ENCODE data around the gene VSNL1.

Gene VSNL1

DNA sequence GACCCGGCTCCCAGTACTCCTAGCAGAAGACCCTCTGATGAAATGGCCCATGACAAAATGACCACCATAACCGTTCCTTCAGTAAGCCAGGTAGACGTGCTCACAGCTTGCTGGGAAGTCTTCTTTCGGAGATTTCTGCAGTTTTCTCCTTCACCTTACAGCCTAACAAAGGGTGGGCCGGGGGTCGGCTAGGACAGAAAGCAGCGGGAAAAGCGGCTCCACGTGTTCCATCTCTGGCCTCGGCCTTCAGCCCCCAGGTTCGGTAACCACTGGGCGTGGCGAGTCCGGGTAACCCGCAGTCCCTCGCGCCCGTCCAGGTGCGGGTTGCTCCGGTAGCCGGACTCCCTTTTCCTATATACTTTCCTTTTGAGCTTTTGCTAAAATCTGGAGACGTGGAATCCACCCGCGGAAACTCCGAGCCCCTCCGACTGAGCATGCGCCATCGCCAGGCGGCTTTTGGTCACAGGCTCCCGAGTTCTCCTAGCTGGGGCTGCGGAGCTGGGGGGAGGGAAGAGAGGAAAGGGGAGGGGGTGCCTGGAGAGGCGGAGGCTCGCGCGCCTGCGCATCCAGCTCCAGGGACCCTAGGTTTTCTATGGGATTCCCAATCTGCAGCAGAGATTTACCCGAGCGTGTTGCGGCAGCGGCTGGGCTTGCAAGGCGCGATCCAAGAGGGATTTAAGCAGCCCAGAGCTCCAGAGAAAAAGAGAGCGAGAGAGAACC is at the start of gene VSNL1:
VSNL1 (plus strand) TSS at position 604 of the 720 bp plus-strand sequence. CDS start 51,379 bp downstream, outside the sequence.
- no peaks in the 10 kb centered on the region for H3K9me3 ChIP-seq (ENCODE audit: control insufficient read depth in 1 of 2, low read length in 2 of 2)
- peaks cover 0 to 9% of the 10 kb centered on the region in 2 donors for H3K4me1 ChIP-seq (ENCODE audit: control insufficient read depth in 1 of 2, insufficient read depth in 2 of 2, low read length in 2 of 2)
- H3K36me3 ChIP-seq (ENCODE audit: control insufficient read depth in 1 of 2, insufficient read depth in 2 of 2, low read length in 2 of 2), result no peaks in the 10 kb centered on the region
- peak within 1 kb of the TSS; percentile 48 to 58 for H3K4me3 ChIP-seq (ENCODE audit: low read depth in 1 of 2, low read length in 2 of 2)
- H3K27me3 ChIP-seq (ENCODE audit: control insufficient read depth in 1 of 2, insufficient read depth in 2 of 2, low read length in 2 of 2), result peaks cover 54 to 65% of the 10 kb centered on the region in 2 donors
- no peak within 1 kb of the TSS for H3K27ac ChIP-seq (ENCODE audit: low read depth, low read length)
- no peak within 1 kb of the TSS for H3K9ac ChIP-seq (ENCODE audit: low read depth in 1 of 2, low read length in 2 of 2)

DNA sequence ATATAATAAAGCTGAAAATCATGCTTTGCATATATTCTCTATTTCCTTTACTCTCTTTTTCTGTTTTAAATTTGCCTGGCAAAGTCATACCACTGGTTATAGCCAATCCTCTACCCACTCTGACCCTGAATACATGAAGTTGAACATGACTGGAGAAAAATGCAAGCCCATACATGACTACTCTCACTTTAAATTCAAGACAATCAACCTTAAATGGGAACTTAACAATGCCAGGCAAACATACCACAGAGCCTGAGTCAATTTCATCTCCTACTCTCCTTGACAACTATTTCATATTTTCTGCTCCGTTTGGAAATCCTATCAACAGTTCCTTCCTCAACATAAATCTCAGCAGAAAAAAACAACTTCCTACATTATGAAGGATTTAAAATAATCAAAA is 44.9 kb upstream of the VSNL1 start:
- H3K36me3 ChIP-seq (ENCODE audit: control insufficient read depth in 1 of 2, insufficient read depth in 2 of 2, low read length in 2 of 2), result no peaks in the 10 kb centered on the region

GRCh38 chr2:17497718-17498117 is 42.8 kb upstream of the VSNL1 start:
- H3K36me3 ChIP-seq (ENCODE audit: control insufficient read depth in 1 of 2, insufficient read depth in 2 of 2, low read length in 2 of 2), result no peaks in the 10 kb centered on the region
- H3K4me3 ChIP-seq (ENCODE audit: low read depth in 1 of 2, low read length in 2 of 2), result no peak overlapping the region
- no peak overlapping the region for H3K9ac ChIP-seq (ENCODE audit: low read depth in 1 of 2, low read length in 2 of 2)
- no peaks in the 10 kb centered on the region for H3K9me3 ChIP-seq (ENCODE audit: control insufficient read depth in 1 of 2, low read length in 2 of 2)
- no peaks in the 10 kb centered on the region for H3K27me3 ChIP-seq (ENCODE audit: control insufficient read depth in 1 of 2, insufficient read depth in 2 of 2, low read length in 2 of 2)
- H3K4me1 ChIP-seq (ENCODE audit: control insufficient read depth in 1 of 2, insufficient read depth in 2 of 2, low read length in 2 of 2), result no peaks in the 10 kb centered on the region
- no peak overlapping the region for H3K27ac ChIP-seq (ENCODE audit: low read depth, low read length)

More for the DNA sequence above, 44.9 kb upstream of the VSNL1 start:
- Histone ChIP-seq H3K4me1 (ENCODE audit: control insufficient read depth in 1 of 2, insufficient read depth in 2 of 2, low read length in 2 of 2) (no peaks in the 10 kb centered on the region), H3K9me3 (ENCODE audit: control insufficient read depth in 1 of 2, low read length in 2 of 2) (no peaks in the 10 kb centered on the region), H3K4me3 (ENCODE audit: low read depth in 1 of 2, low read length in 2 of 2) (no peak overlapping the region), H3K27ac (ENCODE audit: low read depth, low read length) (no peak overlapping the region), H3K27me3 (ENCODE audit: control insufficient read depth in 1 of 2, insufficient read depth in 2 of 2, low read length in 2 of 2) (no peaks in the 10 kb centered on the region), H3K9ac (ENCODE audit: low read depth in 1 of 2, low read length in 2 of 2) (no peak overlapping the region)

- no peak overlapping the region for H3K27ac ChIP-seq (ENCODE audit: low read depth, low read length)
- H3K36me3 ChIP-seq (ENCODE audit: control insufficient read depth in 1 of 2, insufficient read depth in 2 of 2, low read length in 2 of 2), result no peaks in the 10 kb centered on the region
- no peaks in the 10 kb centered on the region for H3K9me3 ChIP-seq (ENCODE audit: control insufficient read depth in 1 of 2, low read length in 2 of 2)
- no peaks in the 10 kb centered on the region for H3K4me1 ChIP-seq (ENCODE audit: control insufficient read depth in 1 of 2, insufficient read depth in 2 of 2, low read length in 2 of 2)
- H3K27me3 ChIP-seq (ENCODE audit: control insufficient read depth in 1 of 2, insufficient read depth in 2 of 2, low read length in 2 of 2), result no peaks in the 10 kb centered on the region
- no peak overlapping the region for H3K4me3 ChIP-seq (ENCODE audit: low read depth in 1 of 2, low read length in 2 of 2)
- no peak overlapping the region for H3K9ac ChIP-seq (ENCODE audit: low read depth in 1 of 2, low read length in 2 of 2)
Measured at GRCh38 chr2:17506736-17507616, 33.5 kb upstream of the VSNL1 start.

GRCh38 chr2:17515652-17516051 is 24.8 kb upstream of the VSNL1 start:
- Histone ChIP-seq H3K27me3 (ENCODE audit: control insufficient read depth in 1 of 2, insufficient read depth in 2 of 2, low read length in 2 of 2) (peaks cover 0 to 9% of the 10 kb centered on the region in 2 donors), H3K9me3 (ENCODE audit: control insufficient read depth in 1 of 2, low read length in 2 of 2) (no peaks in the 10 kb centered on the region), H3K9ac (ENCODE audit: low read depth in 1 of 2, low read length in 2 of 2) (no peak overlapping the region), H3K27ac (ENCODE audit: low read depth, low read length) (no peak overlapping the region), H3K36me3 (ENCODE audit: control insufficient read depth in 1 of 2, insufficient read depth in 2 of 2, low read length in 2 of 2) (no peaks in the 10 kb centered on the region), H3K4me1 (ENCODE audit: control insufficient read depth in 1 of 2, insufficient read depth in 2 of 2, low read length in 2 of 2) (peaks cover 3 to 4% of the 10 kb centered on the region in 2 donors), H3K4me3 (ENCODE audit: low read depth in 1 of 2, low read length in 2 of 2) (no peak overlapping the region)

- no peak overlapping the region for H3K27ac ChIP-seq (ENCODE audit: low read depth, low read length)
- no peak overlapping the region for H3K9ac ChIP-seq (ENCODE audit: low read depth in 1 of 2, low read length in 2 of 2)
- H3K4me3 ChIP-seq (ENCODE audit: low read depth in 1 of 2, low read length in 2 of 2), result peak overlapping the region; percentile 61 to 63
Measured at GRCh38 chr2:17517481-17518211, 22.9 kb upstream of the VSNL1 start.

GRCh38 chr2:17518212-17519154 is 22.0 kb upstream of the VSNL1 start, which contains the start of gene RAD51AP2:
Gene RAD51AP2 (minus strand): TSS chr2:17518440. CDS start chr2:17518415, 25 bp downstream.
- H3K27me3 ChIP-seq (ENCODE audit: control insufficient read depth in 1 of 2, insufficient read depth in 2 of 2, low read length in 2 of 2), result peaks cover 0 to 9% of the 10 kb centered on the region in 2 donors
- H3K9ac ChIP-seq (ENCODE audit: low read depth in 1 of 2, low read length in 2 of 2), result no peak within 1 kb of the TSS
- H3K9me3 ChIP-seq (ENCODE audit: control insufficient read depth in 1 of 2, low read length in 2 of 2), result no peaks in the 10 kb centered on the region
- no peaks in the 10 kb centered on the region for H3K36me3 ChIP-seq (ENCODE audit: control insufficient read depth in 1 of 2, insufficient read depth in 2 of 2, low read length in 2 of 2)
- H3K27ac ChIP-seq (ENCODE audit: low read depth, low read length), result no peak within 1 kb of the TSS
- peaks cover 3 to 4% of the 10 kb centered on the region in 2 donors for H3K4me1 ChIP-seq (ENCODE audit: control insufficient read depth in 1 of 2, insufficient read depth in 2 of 2, low read length in 2 of 2)
- H3K4me3 ChIP-seq (ENCODE audit: low read depth in 1 of 2, low read length in 2 of 2), result peak within 1 kb of the TSS; percentile 61 to 63

More at GRCh38 chr2:17517481-17518211, 22.9 kb upstream of the VSNL1 start:
- peaks cover 0 to 9% of the 10 kb centered on the region in 2 donors for H3K27me3 ChIP-seq (ENCODE audit: control insufficient read depth in 1 of 2, insufficient read depth in 2 of 2, low read length in 2 of 2)
- no peaks in the 10 kb centered on the region for H3K9me3 ChIP-seq (ENCODE audit: control insufficient read depth in 1 of 2, low read length in 2 of 2)
- H3K36me3 ChIP-seq (ENCODE audit: control insufficient read depth in 1 of 2, insufficient read depth in 2 of 2, low read length in 2 of 2), result no peaks in the 10 kb centered on the region
- H3K4me1 ChIP-seq (ENCODE audit: control insufficient read depth in 1 of 2, insufficient read depth in 2 of 2, low read length in 2 of 2), result peaks cover 3 to 4% of the 10 kb centered on the region in 2 donors

DNA sequence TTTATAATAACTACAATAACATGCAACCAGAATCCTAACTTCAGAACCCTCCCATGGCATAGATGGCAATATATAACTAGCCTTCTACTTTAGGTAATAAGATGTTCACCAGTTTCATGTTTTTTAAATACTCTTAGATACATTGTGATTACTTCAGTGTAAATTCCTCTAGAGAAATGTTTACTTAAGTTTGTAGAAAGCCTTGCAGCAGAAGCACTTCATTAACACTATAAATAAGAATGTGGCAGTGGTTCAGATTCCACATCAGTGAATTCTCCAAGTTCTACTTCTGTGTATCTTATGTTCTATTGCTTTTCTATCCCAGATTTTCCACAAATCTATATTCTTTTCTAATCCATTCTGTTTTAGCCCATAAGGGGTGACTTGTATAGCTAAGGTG is 21.0 kb upstream of the VSNL1 start:
- Histone ChIP-seq H3K9ac (ENCODE audit: low read depth in 1 of 2, low read length in 2 of 2) (no peak overlapping the region), H3K27ac (ENCODE audit: low read depth, low read length) (no peak overlapping the region), H3K4me3 (ENCODE audit: low read depth in 1 of 2, low read length in 2 of 2) (no peak overlapping the region), H3K36me3 (ENCODE audit: control insufficient read depth in 1 of 2, insufficient read depth in 2 of 2, low read length in 2 of 2) (no peaks in the 10 kb centered on the region), H3K27me3 (ENCODE audit: control insufficient read depth in 1 of 2, insufficient read depth in 2 of 2, low read length in 2 of 2) (peaks cover 0 to 18% of the 10 kb centered on the region in 2 donors), H3K4me1 (ENCODE audit: control insufficient read depth in 1 of 2, insufficient read depth in 2 of 2, low read length in 2 of 2) (peaks cover 3 to 4% of the 10 kb centered on the region in 2 donors), H3K9me3 (ENCODE audit: control insufficient read depth in 1 of 2, low read length in 2 of 2) (no peaks in the 10 kb centered on the region)

DNA sequence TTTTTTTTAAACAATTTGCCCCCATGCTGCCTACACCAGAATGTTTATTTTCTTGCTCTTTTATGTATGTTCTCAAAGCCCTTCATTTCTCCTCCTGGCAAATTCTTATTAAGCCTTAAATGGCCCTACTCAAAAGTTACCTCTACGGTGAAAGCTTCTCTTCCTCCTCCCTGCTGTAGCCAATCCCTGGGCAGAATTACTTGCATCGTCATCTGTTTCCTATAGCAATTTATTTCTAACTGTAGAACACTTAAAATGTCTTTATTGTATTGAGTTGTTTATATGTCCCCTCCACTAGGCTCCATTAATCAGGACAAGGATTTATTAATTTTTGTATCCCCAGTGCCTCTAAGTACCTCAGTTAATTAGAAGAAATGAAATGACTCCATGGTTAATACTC is 19.7 kb upstream of the VSNL1 start:
- Histone ChIP-seq H3K9ac (ENCODE audit: low read depth in 1 of 2, low read length in 2 of 2) (no peak overlapping the region), H3K27ac (ENCODE audit: low read depth, low read length) (no peak overlapping the region), H3K4me3 (ENCODE audit: low read depth in 1 of 2, low read length in 2 of 2) (no peak overlapping the region), H3K4me1 (ENCODE audit: control insufficient read depth in 1 of 2, insufficient read depth in 2 of 2, low read length in 2 of 2) (peaks cover 3 to 4% of the 10 kb centered on the region in 2 donors), H3K9me3 (ENCODE audit: control insufficient read depth in 1 of 2, low read length in 2 of 2) (no peaks in the 10 kb centered on the region), H3K27me3 (ENCODE audit: control insufficient read depth in 1 of 2, insufficient read depth in 2 of 2, low read length in 2 of 2) (peaks cover 0 to 18% of the 10 kb centered on the region in 2 donors), H3K36me3 (ENCODE audit: control insufficient read depth in 1 of 2, insufficient read depth in 2 of 2, low read length in 2 of 2) (no peaks in the 10 kb centered on the region)
